ENCODE data around the gene BBC3. TPM values are rescaled to one million over a fixed set of nuclear protein-coding genes. Genes with fewer than 3 reads are reported as not detected.

Gene BBC3
- total and polyA plus RNA-seq, 2 experiments from 2014 or later = 6.3 to 14.6 TPM

DNA sequence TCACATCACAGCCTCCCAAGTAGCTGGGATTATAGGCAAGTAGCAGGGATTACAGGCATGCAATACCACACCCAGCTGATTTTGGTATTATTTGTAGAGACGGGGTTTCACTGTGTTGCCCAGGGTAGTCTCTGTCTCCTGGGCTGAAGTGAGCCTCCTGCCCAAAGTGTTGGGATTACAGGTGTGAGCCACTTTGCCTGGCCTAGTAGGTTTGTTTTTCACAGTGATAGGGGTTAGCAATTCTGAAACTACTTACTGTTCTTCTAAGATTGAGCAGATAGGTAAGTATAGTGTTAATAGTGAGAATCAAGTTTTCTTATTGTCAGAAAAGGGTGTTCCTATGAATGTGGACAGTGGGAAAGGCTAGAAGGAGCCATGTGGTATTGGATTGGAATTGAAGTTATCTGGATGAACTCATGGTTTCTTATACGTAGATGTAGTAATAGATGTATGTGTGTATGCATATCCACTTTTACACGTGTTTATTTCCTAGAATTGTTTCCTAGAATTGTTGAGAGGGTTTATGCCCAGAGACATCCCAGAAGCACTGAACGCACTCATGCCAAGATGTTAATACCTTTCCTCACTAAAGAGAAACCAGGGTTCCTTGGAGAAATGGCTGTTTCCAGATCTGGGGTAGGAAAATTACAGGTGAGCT lies 51.2 kb downstream of the BBC3 start:
- Histone ChIP-seq H3K4me2 (ENCODE audit: unreplicated experiment) (no peak overlapping the region), H3F3A (ENCODE audit: insufficient read depth) (peaks cover 29% of the 10 kb centered on the region), H3K27me3 (replicated peaks; ENCODE audit: insufficient read depth) (no peaks in the 10 kb centered on the region), H4K20me1 (ENCODE audit: insufficient read depth) (0 out of 2 replicates have a peak, but pooled peaks cover 10% of the 10 kb centered on the region), H3K79me2 (ENCODE audit: insufficient read depth) (peaks cover 62% of the 10 kb centered on the region), H3K9me3 (ENCODE audit: low read depth) (no peaks in the 10 kb centered on the region), H3K36me3 (ENCODE audit: low read depth) (peaks cover 5% of the 10 kb centered on the region), H3K9ac (no peak overlapping the region), H2AFZ (no peak overlapping the region), H3K4me3 (no peak overlapping the region), H3K4me1 (ENCODE audit: insufficient read depth) (peaks cover 20% of the 10 kb centered on the region), H3K27ac (no peak overlapping the region), H3K9me2 (ENCODE audit: insufficient read depth) (no peaks in the 10 kb centered on the region)
- DNase-seq = no peak
- in situ Hi-C loops (cut with MboI) = no loop called here
- TF ChIP-seq EZH2phosphoT487 (IDR thresholded peaks at IDR 0.05; ENCODE audit: insufficient read depth, low read depth) (no peak), EZH2 (IDR thresholded peaks at IDR 0.05; ENCODE audit: insufficient read depth, poor library complexity, severe bottlenecking) (no peak)
- WGBS, 2 experiments (ENCODE audit: low coverage in 1 of 2, low lambda C conversion rate in 2 of 2, missing lambda C conversion rate in 2 of 2) = 78 to 79% methylated on average over 4 of the region's 4 CpGs

DNA sequence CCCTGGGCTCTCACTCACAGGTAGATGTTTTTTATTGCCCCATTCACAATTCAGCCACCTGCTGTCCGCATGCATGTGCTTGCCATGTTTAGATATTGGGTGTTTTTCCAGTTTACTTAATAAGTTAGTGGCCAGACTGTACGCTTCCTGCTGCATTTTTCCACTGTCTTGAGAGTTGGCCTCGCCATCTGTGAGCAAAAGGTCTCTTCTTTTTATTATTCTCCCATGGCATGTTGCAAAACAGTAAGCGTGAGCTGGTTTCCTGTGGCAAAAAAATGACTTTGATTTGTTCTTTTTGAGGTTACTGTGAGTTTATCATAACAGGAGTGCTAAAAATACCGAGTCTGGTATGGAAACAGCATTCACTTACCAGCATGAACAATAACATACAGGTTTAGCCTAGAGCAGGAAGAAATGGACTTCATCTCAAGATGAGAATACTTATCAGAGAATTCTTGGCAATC lies 54.3 kb downstream of the BBC3 start:
- in situ Hi-C loops (cut with MboI) = no loop called here
- H3K4me3 ChIP-seq = no peak overlapping the region
- no peaks in the 10 kb centered on the region for H3K9me3 ChIP-seq (ENCODE audit: low read depth)
- peak overlapping the region; percentile 37 for H3K9ac ChIP-seq
- peak; percentile 94 for DNase-seq
- 0 out of 2 replicates have a peak, but pooled peaks cover 10% of the 10 kb centered on the region for H4K20me1 ChIP-seq (ENCODE audit: insufficient read depth)
- peaks cover 32% of the 10 kb centered on the region for H3K79me2 ChIP-seq (ENCODE audit: insufficient read depth)
- no peaks in the 10 kb centered on the region for H3K9me2 ChIP-seq (ENCODE audit: insufficient read depth)
- TF ChIP-seq EZH2 (IDR thresholded peaks at IDR 0.05; ENCODE audit: insufficient read depth, poor library complexity, severe bottlenecking) (no peak), EZH2phosphoT487 (IDR thresholded peaks at IDR 0.05; ENCODE audit: insufficient read depth, low read depth) (peak; percentile 79; the same call in 1 of the 2 replicates)
- peak overlapping the region; percentile 83 for H3K27ac ChIP-seq
- H3K27me3 ChIP-seq (replicated peaks; ENCODE audit: insufficient read depth) = no peaks in the 10 kb centered on the region
- H2AFZ ChIP-seq = no peak overlapping the region
- H3F3A ChIP-seq (ENCODE audit: insufficient read depth) = peaks cover 30% of the 10 kb centered on the region
- peaks cover 24% of the 10 kb centered on the region for H3K4me1 ChIP-seq (ENCODE audit: insufficient read depth)
- peaks cover 6% of the 10 kb centered on the region; the same call in 1 of the 2 replicates for H3K36me3 ChIP-seq (ENCODE audit: low read depth)
- H3K4me2 ChIP-seq (ENCODE audit: unreplicated experiment) = peak overlapping the region; percentile 63
- WGBS, 2 experiments (ENCODE audit: low coverage in 1 of 2, low lambda C conversion rate in 2 of 2, missing lambda C conversion rate in 2 of 2) = 6 to 12% methylated on average over 5 of the region's 5 CpGs

DNA sequence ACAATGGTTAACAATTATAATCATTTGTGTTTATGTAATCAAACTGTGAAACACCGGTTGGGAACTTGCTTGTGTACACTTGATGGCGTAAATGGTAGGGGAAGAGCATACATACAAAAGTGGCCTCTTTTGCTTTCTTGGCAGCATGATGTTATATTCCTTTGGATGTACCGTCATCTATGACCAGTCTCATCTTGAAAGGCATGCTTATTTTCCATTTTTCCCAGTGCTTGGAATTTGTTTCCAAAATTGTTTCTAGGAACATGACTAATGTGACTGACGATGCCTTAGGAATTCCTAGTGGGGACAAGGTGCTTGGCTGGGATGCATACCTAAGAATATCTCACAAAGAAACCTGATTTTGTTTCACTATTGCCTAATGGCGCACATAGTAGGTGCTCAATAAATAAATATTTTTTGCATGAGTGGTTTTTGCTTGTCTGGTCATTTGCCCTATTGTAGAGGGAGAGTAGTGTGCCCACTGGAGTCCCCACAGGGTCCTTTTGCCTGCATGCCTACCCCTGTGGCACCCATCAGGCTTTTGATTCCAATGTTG lies 54.9 kb downstream of the BBC3 start:
- no peaks in the 10 kb centered on the region for H3K27me3 ChIP-seq (replicated peaks; ENCODE audit: insufficient read depth)
- no peak overlapping the region for H2AFZ ChIP-seq
- H3K4me2 ChIP-seq (ENCODE audit: unreplicated experiment) = peak overlapping the region; percentile 34
- peak overlapping the region; percentile 37 for H3K9ac ChIP-seq
- H3F3A ChIP-seq (ENCODE audit: insufficient read depth) = peaks cover 30% of the 10 kb centered on the region
- 41 to 43% methylated on average over 5 of the region's 5 CpGs for WGBS, 2 experiments (ENCODE audit: low coverage in 1 of 2, low lambda C conversion rate in 2 of 2, missing lambda C conversion rate in 2 of 2)
- H3K9me2 ChIP-seq (ENCODE audit: insufficient read depth) = no peaks in the 10 kb centered on the region
- TF ChIP-seq EZH2phosphoT487 (IDR thresholded peaks at IDR 0.05; ENCODE audit: insufficient read depth, low read depth) (no peak), EZH2 (IDR thresholded peaks at IDR 0.05; ENCODE audit: insufficient read depth, poor library complexity, severe bottlenecking) (no peak)
- H3K4me1 ChIP-seq (ENCODE audit: insufficient read depth) = peaks cover 24% of the 10 kb centered on the region
- peak overlapping the region; percentile 83 for H3K27ac ChIP-seq
- in situ Hi-C loops (cut with MboI) = no loop called here
- peaks cover 11% of the 10 kb centered on the region; the same call in 1 of the 2 replicates for H3K36me3 ChIP-seq (ENCODE audit: low read depth)
- H3K9me3 ChIP-seq (ENCODE audit: low read depth) = no peaks in the 10 kb centered on the region
- H4K20me1 ChIP-seq (ENCODE audit: insufficient read depth) = 0 out of 2 replicates have a peak, but pooled peaks cover 10% of the 10 kb centered on the region
- DNase-seq = peak; percentile 81
- H3K79me2 ChIP-seq (ENCODE audit: insufficient read depth) = peaks cover 32% of the 10 kb centered on the region
- no peak overlapping the region for H3K4me3 ChIP-seq

DNA sequence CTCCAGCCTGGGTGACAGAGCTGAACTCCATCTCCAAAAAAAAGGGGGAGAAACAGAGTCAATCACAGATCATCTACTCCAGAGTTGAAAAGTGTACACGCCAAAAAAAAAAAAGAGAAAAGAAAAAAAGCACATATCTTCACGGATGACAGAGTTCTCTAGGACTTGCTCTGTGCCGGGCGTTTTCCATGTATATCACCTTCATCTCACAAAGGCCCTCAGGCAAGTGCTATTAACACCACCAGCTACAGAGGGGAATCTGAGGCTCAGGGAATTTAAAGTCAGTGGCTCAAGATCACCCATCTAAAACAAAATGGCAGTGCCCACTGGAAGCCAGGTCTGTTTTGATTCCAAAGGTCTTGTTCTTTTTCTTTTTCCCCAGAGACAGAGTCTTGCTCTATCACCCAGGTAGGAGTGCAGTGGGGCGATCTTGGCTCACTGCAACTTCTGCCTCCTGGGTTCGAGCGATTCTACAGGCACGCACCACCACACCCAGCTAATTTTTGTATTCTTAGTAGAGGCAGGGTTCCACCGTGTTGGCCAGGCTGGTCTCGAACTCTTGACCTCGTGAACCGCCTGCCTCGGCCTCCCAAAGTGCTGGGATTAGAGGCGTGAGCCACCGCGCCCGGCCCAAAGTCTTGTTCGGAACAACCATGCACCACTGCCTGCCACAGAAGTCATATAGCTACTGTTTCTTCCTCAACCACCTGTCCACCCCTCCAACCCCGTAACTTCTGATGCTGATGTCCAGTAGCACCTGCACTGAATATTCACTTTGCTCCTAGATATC lies 58.1 kb downstream of the BBC3 start:
- Histone ChIP-seq H3K9me2 (ENCODE audit: insufficient read depth) (no peaks in the 10 kb centered on the region), H3K27ac (no peak overlapping the region), H3K4me1 (ENCODE audit: insufficient read depth) (peaks cover 24% of the 10 kb centered on the region), H3K4me2 (ENCODE audit: unreplicated experiment) (no peak overlapping the region), H3K27me3 (replicated peaks; ENCODE audit: insufficient read depth) (no peaks in the 10 kb centered on the region), H3K4me3 (no peak overlapping the region), H2AFZ (no peak overlapping the region), H3K9ac (no peak overlapping the region), H3K79me2 (ENCODE audit: insufficient read depth) (peaks cover 7% of the 10 kb centered on the region), H3K9me3 (ENCODE audit: low read depth) (no peaks in the 10 kb centered on the region), H3K36me3 (ENCODE audit: low read depth) (peaks cover 21% of the 10 kb centered on the region; the same call in 1 of the 2 replicates), H3F3A (ENCODE audit: insufficient read depth) (peaks cover 30% of the 10 kb centered on the region), H4K20me1 (ENCODE audit: insufficient read depth) (0 out of 2 replicates have a peak, but pooled peaks cover 5% of the 10 kb centered on the region)
- no peak for DNase-seq
- in situ Hi-C loops (cut with MboI) = no loop called here
- no peak for TF ChIP-seq EZH2phosphoT487 (IDR thresholded peaks at IDR 0.05; ENCODE audit: insufficient read depth, low read depth)
- no peak for TF ChIP-seq EZH2 (IDR thresholded peaks at IDR 0.05; ENCODE audit: insufficient read depth, poor library complexity, severe bottlenecking)
- 95% methylated on average over 19 of the region's 19 CpGs for WGBS, 2 experiments (ENCODE audit: low coverage in 1 of 2, low lambda C conversion rate in 2 of 2, missing lambda C conversion rate in 2 of 2)

MicroRNAs within 50 kb of the gene (microRNA counts, 767-probe panel; counts per million panel counts)
- microRNA hsa-miR-3190-5p = 447 counts per million, percentile 86 among the panel's probes with 10 or more counts

Small RNAs within 50 kb of the gene (microRNA-seq; reads per million reads assigned to microRNA genes)
- not detected for gene MIR3190 (ENCODE audit: borderline number of aligned reads)
- gene MIR3191 (ENCODE audit: borderline number of aligned reads) = not detected

Small RNAs within 50 kb of the gene (small RNA-seq; reads per million reads assigned to genes)
- gene MIR3190 (ENCODE audit: low read depth, low replicate concordance) = not detected

Other genes with a start within 250 kb of the BBC3 start
- gene NPAS1, start 211.4 kb downstream of the BBC3 start, total RNA-seq (2014; rRNA removed; shearing (Covaris generic)) = 8.6 and 10.6 TPM in 2 replicates
- gene NPAS1, start 211.4 kb downstream of the BBC3 start, polyA plus RNA-seq (2016; fragmentation: Nextera tagmentation; extraction: Ambion mirVana) = 21.1 and 23.2 TPM in 2 replicates
- gene TMEM160, start 182.6 kb downstream of the BBC3 start, total RNA-seq (2014; rRNA removed; shearing (Covaris generic)) = 21.7 and 23.8 TPM in 2 replicates
- gene TMEM160, start 182.6 kb downstream of the BBC3 start, polyA plus RNA-seq (2016; fragmentation: Nextera tagmentation; extraction: Ambion mirVana) = 57.8 and 64.1 TPM in 2 replicates
- gene ZC3H4, start 117.4 kb downstream of the BBC3 start, total RNA-seq (2014; rRNA removed; shearing (Covaris generic)) = 9.1 and 9.9 TPM in 2 replicates
- 6.0 and 7.0 TPM in 2 replicates for gene ZC3H4, start 117.4 kb downstream of the BBC3 start, polyA plus RNA-seq (2016; fragmentation: Nextera tagmentation; extraction: Ambion mirVana)
- 132 and 177 TPM in 2 replicates for gene SAE1, start 100.4 kb downstream of the BBC3 start, total RNA-seq (2014; rRNA removed; shearing (Covaris generic))
- 143 and 154 TPM in 2 replicates for gene SAE1, start 100.4 kb downstream of the BBC3 start, polyA plus RNA-seq (2016; fragmentation: Nextera tagmentation; extraction: Ambion mirVana)
- gene CCDC9, start 25.3 kb upstream of the BBC3 start, total RNA-seq (2014; rRNA removed; shearing (Covaris generic)) = 7.3 and 11.1 TPM in 2 replicates
- gene CCDC9, start 25.3 kb upstream of the BBC3 start, polyA plus RNA-seq (2016; fragmentation: Nextera tagmentation; extraction: Ambion mirVana) = 4.1 and 5.8 TPM in 2 replicates
- gene INAFM1, start 43.7 kb upstream of the BBC3 start, total RNA-seq (2014; rRNA removed; shearing (Covaris generic)) = 2.9 and 5.2 TPM in 2 replicates
- 14.1 and 14.5 TPM in 2 replicates for gene INAFM1, start 43.7 kb upstream of the BBC3 start, polyA plus RNA-seq (2016; fragmentation: Nextera tagmentation; extraction: Ambion mirVana)
- gene C5AR1, start 78.7 kb upstream of the BBC3 start, total RNA-seq (2014; rRNA removed; shearing (Covaris generic)) = 0.51 TPM in 1 of 2 replicates, not detected in the other
- 0.10 and 0.46 TPM in 2 replicates for gene C5AR1, start 78.7 kb upstream of the BBC3 start, polyA plus RNA-seq (2016; fragmentation: Nextera tagmentation; extraction: Ambion mirVana)
- gene C5AR2, start 101.0 kb upstream of the BBC3 start, total RNA-seq (2014; rRNA removed; shearing (Covaris generic)) = 1.3 and 1.9 TPM in 2 replicates
- 0.03 and 0.29 TPM in 2 replicates for gene C5AR2, start 101.0 kb upstream of the BBC3 start, polyA plus RNA-seq (2016; fragmentation: Nextera tagmentation; extraction: Ambion mirVana)
- gene DHX34, start 118.1 kb upstream of the BBC3 start, total RNA-seq (2014; rRNA removed; shearing (Covaris generic)) = 11.0 and 13.2 TPM in 2 replicates
- gene DHX34, start 118.1 kb upstream of the BBC3 start, polyA plus RNA-seq (2016; fragmentation: Nextera tagmentation; extraction: Ambion mirVana) = 7.7 TPM in 2 replicates
- 51.5 and 56.1 TPM in 2 replicates for gene MEIS3, start 188.3 kb upstream of the BBC3 start, total RNA-seq (2014; rRNA removed; shearing (Covaris generic))
- 17.6 and 20.1 TPM in 2 replicates for gene MEIS3, start 188.3 kb upstream of the BBC3 start, polyA plus RNA-seq (2016; fragmentation: Nextera tagmentation; extraction: Ambion mirVana)
- 0.38 TPM in 1 of 2 replicates, not detected in the other for gene SLC8A2, start 240.7 kb upstream of the BBC3 start, total RNA-seq (2014; rRNA removed; shearing (Covaris generic))
- 0.11 TPM in 1 of 2 replicates, not detected in the other for gene SLC8A2, start 240.7 kb upstream of the BBC3 start, polyA plus RNA-seq (2016; fragmentation: Nextera tagmentation; extraction: Ambion mirVana)

Data from GM23248 (cell line).